BJ (cell line): ENCODE data around the gene MEAK7. TPM values are rescaled to one million over a fixed set of nuclear protein-coding genes. Genes with fewer than 3 reads are reported as not detected.

Experiments
- CTCF ChIA-PET: fragments of 350-600 bp; formaldehyde crosslinking; extraction: SDS; loops from one replicate; lab custom pipeline; 2021; ENCODE audit warnings: antibody characterized with exemption, inconsistent platforms; lab: Yijun Ruan, JAX
- POLR2A ChIA-PET: fragments of 300-600 bp; sonication (Branson Sonifier 250); formaldehyde crosslinking; extraction: SDS; loops from one replicate; lab custom pipeline; 2021; ENCODE audit warnings: antibody characterized with exemption; lab: Charles Lee
- DNase-seq: peaks from one replicate; pipeline ENCODE4 v3.0.0-alpha.2; 2011; ENCODE audit warnings: low read depth
- H3K27me3 ChIP-seq: 2 replicates; pipeline ENCODE4 v1.6.0; 2011; ENCODE audit warnings: low read length; ENCODE audit not compliant: control insufficient read depth, insufficient read depth
- H3K36me3 ChIP-seq: 2 replicates; pipeline ENCODE4 v1.5.1; 2011; ENCODE audit warnings: low read length; ENCODE audit not compliant: control insufficient read depth, insufficient read depth
- H3K4me3 ChIP-seq: 2 replicates; pipeline ENCODE4 v1.5.1; 2011; ENCODE audit warnings: low read depth, mild to moderate bottlenecking, control low read depth, low read length
- CTCF ChIP-seq: IDR thresholded peaks from 2 replicates; pipeline ENCODE4 v1.5.1; 2011; ENCODE audit warnings: low read depth, mild to moderate bottlenecking, control low read depth, inconsistent platforms, low read length, moderate library complexity; ENCODE audit not compliant: insufficient read depth
- polyA plus RNA-seq: library from polyadenylated mRNA; depleted of rRNA; stranded (reverse); fragments of >200 nt; gene quantifications from 2 replicates; pipeline ENCODE4 v1.2.3, GENCODE V29; 2011

MEAK7 gene
- polyA plus RNA-seq, 1 experiment = 41.2 TPM

- Histone ChIP-seq H3K36me3 (no peaks in the 10 kb centered on the region), H3K27me3 (no peaks in the 10 kb centered on the region), H3K4me3 (no peak overlapping the region)
- DNase-seq = no peak
- CTCF ChIA-PET = no interaction called here
- TF ChIP-seq CTCF = no peak
- POLR2A ChIA-PET = no interaction called here
These were observed 44.7 kb upstream of the MEAK7 start for GRCh38 chr16:84548971-84549844.

GRCh38 chr16:84548508-84548907, 44.0 kb upstream of the MEAK7 start:
- POLR2A ChIA-PET = no interaction called here
- no peak for TF ChIP-seq CTCF
- CTCF ChIA-PET = no interaction called here
- no peak overlapping the region for H3K4me3 ChIP-seq
- no peaks in the 10 kb centered on the region for H3K27me3 ChIP-seq
- no peak for DNase-seq
- no peaks in the 10 kb centered on the region for H3K36me3 ChIP-seq

- CTCF ChIA-PET = interaction anchor here (1.5 kb wide), 1 partner anchor 14 kb away, joined by 5 read pairs; no protein-coding TSS in a partner anchor
- no peak for TF ChIP-seq CTCF
- POLR2A ChIA-PET = no interaction called here
These were observed 43.1 kb upstream of the MEAK7 start for GRCh38 chr16:84547546-84548061.

GRCh38 chr16:84546669-84547545, 42.4 kb upstream of the MEAK7 start:
- DNase-seq = no peak
- ChIA-PET POLR2A (no interaction called here), CTCF (interaction anchor here (1.5 kb wide), 1 partner anchor 14 kb away, joined by 5 read pairs; no protein-coding TSS in a partner anchor)
- TF ChIP-seq CTCF = no peak
- Histone ChIP-seq H3K27me3 (no peaks in the 10 kb centered on the region), H3K36me3 (no peaks in the 10 kb centered on the region), H3K4me3 (no peak overlapping the region)

More at GRCh38 chr16:84547546-84548061, 43.1 kb upstream of the MEAK7 start:
- H3K4me3 ChIP-seq = no peak overlapping the region
- DNase-seq = no peak
- no peaks in the 10 kb centered on the region for H3K27me3 ChIP-seq
- no peaks in the 10 kb centered on the region for H3K36me3 ChIP-seq
